A549 (cell line): ENCODE data around the gene TTLL11.

Experiments used
- BHLHE40 ChIP-seq: IDR thresholded peaks from 2 replicates; pipeline ENCODE4 v1.6.1; 2012; ENCODE audit warnings: low read depth, low read length, inconsistent platforms
- CEBPB ChIP-seq, 2 experiments: fragments of >200 bp in 1 of 2; sonication (Bioruptor Twin) in 1 of 2; formaldehyde crosslinking in 1 of 2; IDR thresholded peaks; 2 replicates each; pipeline ENCODE4 v1.6.1; 2012 to 2016
- EP300 ChIP-seq, 2 experiments: fragments of >200 bp; sonication (Bioruptor Twin); formaldehyde crosslinking; IDR thresholded peaks; 2 replicates in 1 of 2; 3 replicates in 1 of 2; pipeline ENCODE4 v1.6.1; 2016 to 2017
- HOXB13 ChIP-seq: fragments of 250-450 bp; sonication (Bioruptor Pico); IDR thresholded peaks from 2 replicates; pipeline ENCODE4 v1.5.0; 2020; ENCODE audit warnings: low read depth, mild to moderate bottlenecking, moderate library complexity
- JUN ChIP-seq, 2 experiments: fragments of >200 bp; sonication (Bioruptor Twin); formaldehyde crosslinking; IDR thresholded peaks; 2 replicates in 1 of 2; 3 replicates in 1 of 2; pipeline ENCODE4 v1.6.1; 2016 to 2017
- JUNB ChIP-seq: fragments of >200 bp; sonication (Bioruptor Twin); formaldehyde crosslinking; IDR thresholded peaks from 2 replicates; pipeline ENCODE4 v1.6.1; 2016
- MYC ChIP-seq: IDR thresholded peaks from 2 replicates; pipeline ENCODE4 v1.6.1; 2012; ENCODE audit warnings: mild to moderate bottlenecking, inconsistent platforms, low read length, improper control_type of control experiment, borderline replicate concordance
- POLR2A ChIP-seq: IDR thresholded peaks from 2 replicates; pipeline ENCODE4 v1.6.1; 2012; ENCODE audit warnings: mild to moderate bottlenecking, low read length
- RCOR1 ChIP-seq: fragments of 150-350 bp; IDR thresholded peaks from 2 replicates; pipeline ENCODE4 v1.6.1; 2014; ENCODE audit warnings: antibody characterized with exemption, low read length, low read depth
- ZFP36 ChIP-seq: fragments of 450-650 bp; IDR thresholded peaks from 2 replicates; pipeline ENCODE4 v1.6.1; 2014; ENCODE audit warnings: borderline replicate concordance; ENCODE audit not compliant: partially characterized antibody
- TF ChIP-seq, protein P1 (sequence below): fragments of 250-450 bp; sonication (Bioruptor Pico); IDR thresholded peaks from 2 replicates; pipeline ENCODE4 v1.5.0; 2021; ENCODE audit warnings: mild to moderate bottlenecking, moderate library complexity, borderline replicate concordance
- TF ChIP-seq, protein P2 (sequence below): fragments of >200 bp; sonication (Bioruptor Twin); formaldehyde crosslinking; IDR thresholded peaks from 3 replicates; pipeline ENCODE4 v1.5.1; 2016
- TF ChIP-seq, protein P3 (sequence below): IDR thresholded peaks from 2 replicates; pipeline ENCODE4 v1.6.1; 2012

DNA sequence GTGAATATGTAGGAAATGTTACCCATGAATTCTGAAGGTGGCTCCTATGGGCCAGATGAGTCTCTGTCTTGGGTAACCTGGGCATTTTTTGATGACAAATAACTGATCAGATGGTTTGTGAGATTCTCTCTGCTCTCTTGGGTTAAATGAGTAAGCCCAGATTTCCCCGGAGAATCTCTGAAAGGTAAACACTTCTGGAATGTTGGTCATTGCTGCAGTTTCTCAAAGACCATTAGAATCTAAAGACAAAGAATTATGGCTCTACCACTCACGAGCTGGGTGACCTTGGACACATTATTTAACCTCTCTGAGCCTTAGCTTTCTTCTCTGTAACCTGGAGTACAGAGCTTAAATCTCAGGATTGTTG is 250.5 kb downstream of the TTLL11 start:
- TF ChIP-seq EP300 (IDR thresholded peaks at IDR 0.05): no peak
- TF ChIP-seq, protein P1, sequence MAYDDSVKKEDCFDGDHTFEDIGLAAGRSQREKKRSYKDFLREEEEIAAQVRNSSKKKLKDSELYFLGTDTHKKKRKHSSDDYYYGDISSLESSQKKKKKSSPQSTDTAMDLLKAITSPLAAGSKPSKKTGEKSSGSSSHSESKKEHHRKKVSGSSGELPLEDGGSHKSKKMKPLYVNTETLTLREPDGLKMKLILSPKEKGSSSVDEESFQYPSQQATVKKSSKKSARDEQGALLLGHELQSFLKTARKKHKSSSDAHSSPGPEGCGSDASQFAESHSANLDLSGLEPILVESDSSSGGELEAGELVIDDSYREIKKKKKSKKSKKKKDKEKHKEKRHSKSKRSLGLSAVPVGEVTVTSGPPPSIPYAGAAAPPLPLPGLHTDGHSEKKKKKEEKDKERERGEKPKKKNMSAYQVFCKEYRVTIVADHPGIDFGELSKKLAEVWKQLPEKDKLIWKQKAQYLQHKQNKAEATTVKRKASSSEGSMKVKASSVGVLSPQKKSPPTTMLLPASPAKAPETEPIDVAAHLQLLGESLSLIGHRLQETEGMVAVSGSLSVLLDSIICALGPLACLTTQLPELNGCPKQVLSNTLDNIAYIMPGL (CRISPR knock-in tag): no peak
- TF ChIP-seq HOXB13 (CRISPR knock-in tag): no peak
- TF ChIP-seq, protein P2, sequence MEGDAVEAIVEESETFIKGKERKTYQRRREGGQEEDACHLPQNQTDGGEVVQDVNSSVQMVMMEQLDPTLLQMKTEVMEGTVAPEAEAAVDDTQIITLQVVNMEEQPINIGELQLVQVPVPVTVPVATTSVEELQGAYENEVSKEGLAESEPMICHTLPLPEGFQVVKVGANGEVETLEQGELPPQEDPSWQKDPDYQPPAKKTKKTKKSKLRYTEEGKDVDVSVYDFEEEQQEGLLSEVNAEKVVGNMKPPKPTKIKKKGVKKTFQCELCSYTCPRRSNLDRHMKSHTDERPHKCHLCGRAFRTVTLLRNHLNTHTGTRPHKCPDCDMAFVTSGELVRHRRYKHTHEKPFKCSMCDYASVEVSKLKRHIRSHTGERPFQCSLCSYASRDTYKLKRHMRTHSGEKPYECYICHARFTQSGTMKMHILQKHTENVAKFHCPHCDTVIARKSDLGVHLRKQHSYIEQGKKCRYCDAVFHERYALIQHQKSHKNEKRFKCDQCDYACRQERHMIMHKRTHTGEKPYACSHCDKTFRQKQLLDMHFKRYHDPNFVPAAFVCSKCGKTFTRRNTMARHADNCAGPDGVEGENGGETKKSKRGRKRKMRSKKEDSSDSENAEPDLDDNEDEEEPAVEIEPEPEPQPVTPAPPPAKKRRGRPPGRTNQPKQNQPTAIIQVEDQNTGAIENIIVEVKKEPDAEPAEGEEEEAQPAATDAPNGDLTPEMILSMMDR: no peak
- no peak for TF ChIP-seq POLR2A
- TF ChIP-seq CEBPB (IDR thresholded peaks at IDR 0.05): no peak
- no peak for TF ChIP-seq BHLHE40
- TF ChIP-seq JUNB: no peak
- no peak for TF ChIP-seq JUN (IDR thresholded peaks at IDR 0.05)
- no peak for TF ChIP-seq RCOR1
- TF ChIP-seq ZFP36: no peak
- TF ChIP-seq MYC: no peak
- TF ChIP-seq, protein P3, sequence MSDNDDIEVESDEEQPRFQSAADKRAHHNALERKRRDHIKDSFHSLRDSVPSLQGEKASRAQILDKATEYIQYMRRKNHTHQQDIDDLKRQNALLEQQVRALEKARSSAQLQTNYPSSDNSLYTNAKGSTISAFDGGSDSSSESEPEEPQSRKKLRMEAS: no peak
